AG09319 (cell line): ENCODE data around the gene SMIM38.

ENCODE experiments used
- DNase-seq: peaks from one replicate; pipeline ENCODE4 v3.0.0-alpha.2; 2010; ENCODE audit warnings: low read depth; ENCODE audit errors: extremely low read depth
- CTCF ChIP-seq: IDR thresholded peaks from 2 replicates; pipeline ENCODE4 v1.5.1; 2011; ENCODE audit warnings: low read depth, mild to moderate bottlenecking, inconsistent platforms, low read length, moderate library complexity

Gene SMIM38

GRCh38 chr11:69174841-69175240 lies 19.1 kb downstream of the SMIM38 start:
- no peak for TF ChIP-seq CTCF
- no peak for DNase-seq

- DNase-seq: no peak
- no peak for TF ChIP-seq CTCF
Measured at GRCh38 chr11:69178819-69179482, 23.2 kb downstream of the SMIM38 start.

GRCh38 chr11:69180226-69180625 lies 24.5 kb downstream of the SMIM38 start:
- TF ChIP-seq CTCF: no peak
- DNase-seq: no peak

- DNase-seq: no peak
- TF ChIP-seq CTCF: no peak
Measured at GRCh38 chr11:69180726-69181125, 25.0 kb downstream of the SMIM38 start.

GRCh38 chr11:69183613-69184012 lies 27.9 kb downstream of the SMIM38 start:
- TF ChIP-seq CTCF: no peak
- DNase-seq: no peak

GRCh38 chr11:69186316-69187260 lies 30.9 kb downstream of the SMIM38 start:
- no peak for DNase-seq
- TF ChIP-seq CTCF: no peak

- no peak for DNase-seq
- TF ChIP-seq CTCF: no peak
Measured at GRCh38 chr11:69187540-69188065, 31.9 kb downstream of the SMIM38 start.
